ENCODE results near the gene NXN. TPM values are rescaled to one million over a fixed set of nuclear protein-coding genes. Genes with fewer than 3 reads are reported as not detected.

The NXN gene
- polyA plus RNA-seq, 1 of the 3 experiments (the other 2 are of a cell fraction), result 23.9 TPM

DNA sequence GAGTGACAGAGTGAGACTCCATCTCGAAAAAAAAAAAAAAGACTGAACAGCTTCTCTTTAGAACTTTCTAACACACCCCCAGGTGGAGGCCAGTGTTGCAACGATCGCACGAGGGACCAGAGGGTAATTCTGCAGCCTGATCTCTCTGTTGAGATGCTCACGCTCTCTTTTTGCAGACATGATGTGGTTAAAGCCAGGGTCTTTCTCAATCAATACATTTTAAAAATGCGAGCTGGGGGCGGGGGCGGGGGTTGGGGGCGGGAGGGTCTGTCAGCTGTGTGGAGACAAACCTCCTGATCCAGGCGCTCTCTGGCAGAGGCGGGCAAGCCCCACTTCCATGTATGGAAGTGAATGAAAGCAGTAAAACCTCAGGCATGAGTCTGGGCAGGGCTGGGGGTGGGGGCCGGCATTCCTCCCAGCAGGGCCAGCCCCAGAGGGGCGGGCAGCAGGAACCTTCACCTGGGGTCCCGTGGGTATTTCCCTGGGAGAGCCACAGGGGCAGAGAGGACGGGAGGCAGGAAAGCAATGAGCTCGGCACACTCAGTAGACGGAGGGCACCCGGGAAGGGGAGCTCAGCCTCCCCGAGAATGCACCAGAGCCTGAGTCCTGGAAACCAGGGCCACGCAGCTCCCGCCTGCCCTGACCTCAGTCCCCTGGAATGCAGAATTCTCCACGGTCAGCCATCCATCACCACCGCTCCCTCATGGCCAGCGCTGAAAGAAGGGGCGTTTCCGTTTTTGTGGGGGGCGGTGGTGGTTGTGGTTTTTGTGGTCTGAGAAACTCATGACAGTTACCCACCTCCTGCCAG lies 28.0 kb downstream of the NXN start:
- H3K9me3 ChIP-seq, result no peaks in the 10 kb centered on the region
- no peak for DNase-seq
- H3K4me3 ChIP-seq (ENCODE audit: low read depth in 2 of 2, low read length in 1 of 2), result no peak overlapping the region
- peak overlapping the region; percentile 59; the same call in 1 of the 2 replicates for H3K9ac ChIP-seq
- peak overlapping the region in 1 of 2 experiments; percentile 71; a peak in 2 of 4 replicates for H3K27ac ChIP-seq (ENCODE audit: low read depth in 2 of 2, low read length in 1 of 2)
- H3K79me2 ChIP-seq (ENCODE audit: insufficient read depth), result 0 out of 2 replicates have a peak, but pooled peaks cover 5% of the 10 kb centered on the region
- peaks cover 20% of the 10 kb centered on the region; the same call in 1 of the 2 replicates for H3K27me3 ChIP-seq (ENCODE audit: insufficient read depth)
- peaks cover 12% of the 10 kb centered on the region; the same call in 1 of the 2 replicates for H4K20me1 ChIP-seq (ENCODE audit: insufficient read depth)
- peak overlapping the region; percentile 78; the same call in 1 of the 2 replicates for H3K4me2 ChIP-seq
- no peak overlapping the region for H2AFZ ChIP-seq (ENCODE audit: low read depth)
- no peaks in the 10 kb centered on the region for H3K9me2 ChIP-seq
- H3K4me1 ChIP-seq (ENCODE audit: control insufficient read depth in 1 of 2, insufficient read depth in 2 of 2, low read depth in 1 of 2, low read length in 1 of 2), result peaks cover 3 to 17% of the 10 kb centered on the region in 2 experiments; a peak in 2 of 4 replicates
- 18% methylated on average over 24 of the region's 27 CpGs for WGBS (ENCODE audit: low lambda C conversion rate)
- H3F3A ChIP-seq (replicated peaks; ENCODE audit: insufficient read depth), result peaks cover 13% of the 10 kb centered on the region
- ChIA-PET CTCF (interaction anchor here (0.9 to 1.5 kb wide), 2 partner anchors 13 to 45 kb away, joined by 3 to 6 read pairs; partner anchors contain the start of gene TIMM22), POLR2A (interaction anchor here (0.6 kb wide), 1 partner anchor 28 kb away, joined by 3 read pairs; the partner anchor contains the start of gene NXN)
- H3K36me3 ChIP-seq (replicated peaks in 1 of 2; ENCODE audit: control insufficient read depth in 1 of 2, insufficient read depth in 2 of 2, low read length in 1 of 2), result no peaks in the 10 kb centered on the region
- TF ChIP-seq JUND (IDR thresholded peaks at IDR 0.05) (peak; percentile 87), YY1 (IDR thresholded peaks at IDR 0.05; ENCODE audit: low read depth) (no peak), NRF1 (IDR thresholded peaks at IDR 0.05; ENCODE audit: low read depth, low read length) (no peak), RCOR1 (IDR thresholded peaks at IDR 0.05; ENCODE audit: low read length) (no peak), GATA2 (CRISPR knock-in tag; IDR thresholded peaks at IDR 0.05) (no peak), MXI1 (IDR thresholded peaks at IDR 0.05; ENCODE audit: low read depth, low read length) (no peak), EP300 (IDR thresholded peaks at IDR 0.05; ENCODE audit: borderline replicate concordance in 1 of 2, low read depth in 1 of 2, low read length in 1 of 2) (peak in 1 of 2 experiments; percentile 90; a peak in 2 of 4 replicates), RXRA (IDR thresholded peaks at IDR 0.05; ENCODE audit: borderline replicate concordance, low read depth) (peak; percentile 91), TCF12 (IDR thresholded peaks at IDR 0.05) (peak; percentile 84), SIN3A (IDR thresholded peaks at IDR 0.05; ENCODE audit: borderline replicate concordance, low read depth, low read length) (peak; percentile 49; the same call in 1 of the 2 replicates), SMC3 (IDR thresholded peaks at IDR 0.05; ENCODE audit: low read depth, low read length) (no peak), EZH2phosphoT487 (IDR thresholded peaks at IDR 0.05; ENCODE audit: borderline replicate concordance, low read depth) (no peak), REST (IDR thresholded peaks at IDR 0.05; ENCODE audit: low read depth, low read length) (no peak; the same call in 1 of the 2 replicates), TEAD4 (IDR thresholded peaks at IDR 0.05; ENCODE audit: borderline replicate concordance, insufficient read depth) (peak; percentile 95), FOXJ3 (CRISPR knock-in tag; IDR thresholded peaks at IDR 0.05) (no peak), RFX5 (IDR thresholded peaks at IDR 0.05; ENCODE audit: low read length) (no peak), FOSL2 (IDR thresholded peaks at IDR 0.05; ENCODE audit: borderline replicate concordance, low read depth) (peak; percentile 64; the same call in 1 of the 2 replicates), USF1 (IDR thresholded peaks at IDR 0.05; ENCODE audit: borderline replicate concordance, low read depth) (no peak), ELF1 (IDR thresholded peaks at IDR 0.05) (no peak), MEF2A (IDR thresholded peaks at IDR 0.05; ENCODE audit: borderline replicate concordance, low read depth) (0 out of 2 replicates have a peak, but pooled peaks have one; percentile 60), POLR2AphosphoS5 (IDR thresholded peaks at IDR 0.05; ENCODE audit: low read depth, low read length) (peak; percentile 50; the same call in 1 of the 2 replicates)
- TF ChIP-seq, protein P1, sequence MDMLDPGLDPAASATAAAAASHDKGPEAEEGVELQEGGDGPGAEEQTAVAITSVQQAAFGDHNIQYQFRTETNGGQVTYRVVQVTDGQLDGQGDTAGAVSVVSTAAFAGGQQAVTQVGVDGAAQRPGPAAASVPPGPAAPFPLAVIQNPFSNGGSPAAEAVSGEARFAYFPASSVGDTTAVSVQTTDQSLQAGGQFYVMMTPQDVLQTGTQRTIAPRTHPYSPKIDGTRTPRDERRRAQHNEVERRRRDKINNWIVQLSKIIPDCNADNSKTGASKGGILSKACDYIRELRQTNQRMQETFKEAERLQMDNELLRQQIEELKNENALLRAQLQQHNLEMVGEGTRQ (IDR thresholded peaks at IDR 0.05; ENCODE audit: borderline replicate concordance, low read depth, low read length), result no peak
- TF ChIP-seq, protein P2, sequence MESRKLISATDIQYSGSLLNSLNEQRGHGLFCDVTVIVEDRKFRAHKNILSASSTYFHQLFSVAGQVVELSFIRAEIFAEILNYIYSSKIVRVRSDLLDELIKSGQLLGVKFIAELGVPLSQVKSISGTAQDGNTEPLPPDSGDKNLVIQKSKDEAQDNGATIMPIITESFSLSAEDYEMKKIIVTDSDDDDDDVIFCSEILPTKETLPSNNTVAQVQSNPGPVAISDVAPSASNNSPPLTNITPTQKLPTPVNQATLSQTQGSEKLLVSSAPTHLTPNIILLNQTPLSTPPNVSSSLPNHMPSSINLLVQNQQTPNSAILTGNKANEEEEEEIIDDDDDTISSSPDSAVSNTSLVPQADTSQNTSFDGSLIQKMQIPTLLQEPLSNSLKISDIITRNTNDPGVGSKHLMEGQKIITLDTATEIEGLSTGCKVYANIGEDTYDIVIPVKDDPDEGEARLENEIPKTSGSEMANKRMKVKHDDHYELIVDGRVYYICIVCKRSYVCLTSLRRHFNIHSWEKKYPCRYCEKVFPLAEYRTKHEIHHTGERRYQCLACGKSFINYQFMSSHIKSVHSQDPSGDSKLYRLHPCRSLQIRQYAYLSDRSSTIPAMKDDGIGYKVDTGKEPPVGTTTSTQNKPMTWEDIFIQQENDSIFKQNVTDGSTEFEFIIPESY (IDR thresholded peaks at IDR 0.05; ENCODE audit: borderline replicate concordance, low read depth), result peak; percentile 75
- TF ChIP-seq, protein P3, sequence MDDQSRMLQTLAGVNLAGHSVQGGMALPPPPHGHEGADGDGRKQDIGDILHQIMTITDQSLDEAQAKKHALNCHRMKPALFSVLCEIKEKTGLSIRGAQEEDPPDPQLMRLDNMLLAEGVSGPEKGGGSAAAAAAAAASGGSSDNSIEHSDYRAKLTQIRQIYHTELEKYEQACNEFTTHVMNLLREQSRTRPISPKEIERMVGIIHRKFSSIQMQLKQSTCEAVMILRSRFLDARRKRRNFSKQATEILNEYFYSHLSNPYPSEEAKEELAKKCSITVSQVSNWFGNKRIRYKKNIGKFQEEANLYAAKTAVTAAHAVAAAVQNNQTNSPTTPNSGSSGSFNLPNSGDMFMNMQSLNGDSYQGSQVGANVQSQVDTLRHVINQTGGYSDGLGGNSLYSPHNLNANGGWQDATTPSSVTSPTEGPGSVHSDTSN (IDR thresholded peaks at IDR 0.05), result peak; percentile 98
